Psoas muscle (tissue), 8 donors: ENCODE measurements around the gene BMP10. TPM values are rescaled to one million over a fixed set of nuclear protein-coding genes. Genes with fewer than 3 reads are reported as not detected.

ENCODE experiments used
- ATAC-seq, 4 donors: fragments of 200-7000 bp; cut with Tn5 transposase; one replicate each; pipeline ENCODE4 v1.9.1; 2020; ENCODE audit warnings: moderate library complexity in 3 of 4, mild to moderate bottlenecking in 2 of 4
- DNase-seq, 2 donors: peaks; one replicate each; pipeline ENCODE4 v3.0.0-alpha.2; 2020
- H3K27ac ChIP-seq: fragments of 200-600 bp; one replicate; pipeline ENCODE4 v1.8.0; 2022
- H3K27me3 ChIP-seq, 3 donors: fragments of 200-600 bp in 1 of 3; one replicate each; pipeline versions ENCODE4 v1.6.1 to v1.8.0; 2013 to 2022; ENCODE audit warnings: low read length in 2 of 3, mild to moderate bottlenecking in 2 of 3, moderate library complexity in 1 of 3; ENCODE audit not compliant: insufficient read depth in 3 of 3
- H3K36me3 ChIP-seq, 2 donors: fragments of 200-600 bp in 1 of 2; one replicate each; pipeline versions ENCODE4 v1.6.1 to v1.8.0; 2013 to 2022; ENCODE audit warnings: low read depth in 1 of 2, mild to moderate bottlenecking in 1 of 2, moderate library complexity in 1 of 2; ENCODE audit not compliant: insufficient read depth in 1 of 2
- H3K4me1 ChIP-seq: fragments of 200-600 bp; one replicate; pipeline ENCODE4 v1.8.0; 2022
- H3K4me3 ChIP-seq: fragments of 200-600 bp; one replicate; pipeline ENCODE4 v1.8.0; 2022; ENCODE audit warnings: mild to moderate bottlenecking
- H3K9me3 ChIP-seq: fragments of 200-600 bp; one replicate; pipeline ENCODE4 v1.8.0; 2022
- CTCF ChIP-seq: fragments of 200-600 bp; IDR thresholded peaks from one replicate; pipeline ENCODE4 v1.8.0; 2022; ENCODE audit warnings: antibody characterized with exemption
- WGBS, 3 donors: extraction: QIAGEN DNeasy Blood & Tissue Kit; methylation state at CpG; one replicate each; pipeline versions ENCODE4 v1.1.6 to v1.1.7; 2013; 5-methylcytosine and 5-hydroxymethylcytosine counted together
- intact Hi-C, 2 donors: fragments of 100-400 bp; cut with DNase I; formaldehyde crosslinking; loops; one replicate each; pipeline versions ENCODE4 v1.11.0 to v1.14.2; 2022
- polyA plus RNA-seq, 3 donors: library from polyadenylated mRNA; stranded (reverse); fragments of 200-250 nt; gene quantifications; one replicate each; pipeline ENCODE4 v1.2.3, GENCODE V29; 2013
- total RNA-seq, 4 donors: library from RNA; stranded (reverse); fragmentation: NEBNext Ultra II Directional in 2 of 4; extraction: Animal tissue kit (Norgen Biotek cat#: 25700) in 2 of 4; gene quantifications; one replicate each; pipeline versions ENCODE4 v1.2.1 to v1.2.4, GENCODE V29; 2021 to 2023
- donor health status: healthy with polysubstance abuse.
- donor health status: DM: no; HTN: no; CAD: no; lungs with moderate emphysema.
- donor health status: Bipolar disorder and iron deficiency.
- donor health status: healthy.
- donor health status: DM: yes; HTN: yes; CAD: no.
- donor health status: DM: no; HTN: no; CAD: no.
- donor health status: DM: no; HTN: no; CAD: no.
- donor health status: DM: yes; HTN: yes; CAD: no.

Gene BMP10
- total and polyA plus RNA-seq, 7 donors, result 0.17 to 0.27 TPM; not detected in 5

DNA sequence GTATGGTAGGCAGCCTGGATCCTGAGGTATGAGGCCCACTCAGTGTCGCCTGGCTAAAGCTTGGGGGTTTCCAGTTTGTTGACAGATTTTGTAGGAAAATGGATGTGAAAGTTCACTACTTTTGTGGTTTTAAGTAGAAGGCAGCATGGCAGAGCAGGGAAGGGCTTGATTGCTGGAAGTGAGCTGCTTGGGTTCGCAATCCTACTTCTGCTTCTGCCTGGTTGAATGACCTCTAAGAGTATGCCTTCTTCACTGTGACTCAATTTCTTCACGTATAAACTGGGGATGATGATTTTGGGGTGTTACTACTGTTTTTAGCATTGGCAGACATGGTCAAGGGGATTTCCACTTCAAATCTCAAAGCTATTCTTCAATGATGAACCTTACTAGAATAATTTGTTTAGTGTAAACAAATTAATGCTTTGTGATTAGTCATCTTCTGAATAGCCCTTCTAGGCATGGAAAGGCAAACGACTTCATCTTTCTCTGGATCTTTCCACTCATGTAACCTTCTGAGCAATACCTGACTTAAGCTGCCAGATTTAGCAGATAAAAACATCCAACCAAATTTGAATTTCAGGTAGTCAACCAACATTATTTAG is 13.2 kb downstream of the BMP10 start:
- Histone ChIP-seq H3K36me3 (no peaks in the 10 kb centered on the region), H3K27ac (no peak overlapping the region), H3K4me3 (no peak overlapping the region), H3K27me3 (peaks cover 0 to 3% (median 0%) of the 10 kb centered on the region in 3 donors), H3K4me1 (no peaks in the 10 kb centered on the region), H3K9me3 (no peaks in the 10 kb centered on the region)
- no peak for DNase-seq
- TF ChIP-seq CTCF, result no peak
- no peak for ATAC-seq
- 83 to 89% (median 84%) methylated on average over 4 of the region's 4 CpGs for WGBS, 3 donors
- intact Hi-C loops, result loop anchor here in 1 of 2 donors (1.0 kb wide), 1 partner anchor 41 kb away; no protein-coding TSS in a partner anchor

- 79 to 86% (median 86%) methylated on average over 3 of the region's 3 CpGs for WGBS, 3 donors
- Histone ChIP-seq H3K27me3 (peaks cover 0 to 3% (median 0%) of the 10 kb centered on the region in 3 donors), H3K27ac (no peak overlapping the region), H3K9me3 (no peaks in the 10 kb centered on the region), H3K4me1 (no peaks in the 10 kb centered on the region), H3K36me3 (no peaks in the 10 kb centered on the region), H3K4me3 (no peak overlapping the region)
- intact Hi-C loops, result no loop called here
- DNase-seq (no peak), ATAC-seq (no peak)
- no peak for TF ChIP-seq CTCF
Measured at GRCh38 chr2:68857202-68857845, 13.9 kb downstream of the BMP10 start.

GRCh38 chr2:68855550-68855949 is 15.6 kb downstream of the BMP10 start:
- Histone ChIP-seq H3K4me3 (no peak overlapping the region), H3K27ac (no peak overlapping the region), H3K36me3 (no peaks in the 10 kb centered on the region), H3K9me3 (no peaks in the 10 kb centered on the region), H3K4me1 (no peaks in the 10 kb centered on the region), H3K27me3 (peaks cover 0 to 3% (median 0%) of the 10 kb centered on the region in 3 donors)
- TF ChIP-seq CTCF, result no peak
- WGBS, 3 donors, result 92 to 98% (median 92%) methylated on average over 3 of the region's 3 CpGs
- intact Hi-C loops, result no loop called here
- ATAC-seq, result no peak
- DNase-seq, result no peak

DNA sequence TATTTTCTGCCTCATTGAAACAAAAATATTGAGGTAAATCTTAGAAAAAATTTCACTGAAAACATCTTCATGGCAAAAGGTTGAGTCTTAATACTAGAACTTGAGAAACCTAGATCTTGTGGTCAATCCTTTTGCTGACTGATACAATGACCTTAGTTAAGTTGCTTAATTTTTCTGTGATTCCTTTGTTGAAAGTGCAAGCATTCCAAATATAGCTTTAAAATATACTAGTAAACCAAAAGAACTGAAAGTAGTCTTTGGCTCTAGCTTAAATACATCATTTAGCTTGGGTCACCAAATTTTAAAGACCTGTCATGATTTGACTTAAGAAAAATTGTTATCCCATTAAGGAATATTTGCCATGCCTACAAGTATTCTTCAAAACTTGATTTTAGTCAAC is 16.7 kb downstream of the BMP10 start:
- ATAC-seq (no peak), DNase-seq (no peak)
- Histone ChIP-seq H3K9me3 (no peaks in the 10 kb centered on the region), H3K4me3 (no peak overlapping the region), H3K27ac (no peak overlapping the region), H3K27me3 (peaks cover 0 to 3% (median 0%) of the 10 kb centered on the region in 3 donors), H3K4me1 (no peaks in the 10 kb centered on the region), H3K36me3 (no peaks in the 10 kb centered on the region)
- intact Hi-C loops, result no loop called here
- TF ChIP-seq CTCF, result no peak

DNA sequence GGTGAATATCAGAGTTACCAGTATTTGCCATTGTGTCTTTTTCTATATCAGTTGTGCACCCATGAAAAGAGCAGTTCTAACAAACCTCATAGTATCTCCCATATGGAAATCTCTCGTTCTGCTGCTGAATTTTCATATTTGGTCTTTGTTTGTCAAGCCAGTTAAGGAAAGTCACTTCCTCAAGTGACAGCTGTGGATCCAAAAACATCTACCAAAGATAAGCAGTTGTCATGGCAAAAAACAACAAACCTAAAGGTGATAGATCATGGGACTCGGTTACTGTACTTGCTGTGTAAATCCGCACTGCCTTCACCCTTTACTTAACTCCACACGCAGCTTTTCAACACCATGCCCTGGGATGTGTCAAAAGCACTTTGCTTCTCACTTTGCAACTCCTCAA is 17.3 kb downstream of the BMP10 start:
- Histone ChIP-seq H3K9me3 (no peaks in the 10 kb centered on the region), H3K27ac (no peak overlapping the region), H3K36me3 (no peaks in the 10 kb centered on the region), H3K4me1 (no peaks in the 10 kb centered on the region), H3K27me3 (peaks cover 0 to 3% (median 0%) of the 10 kb centered on the region in 3 donors), H3K4me3 (no peak overlapping the region)
- DNase-seq (no peak), ATAC-seq (no peak)
- intact Hi-C loops, result no loop called here
- no peak for TF ChIP-seq CTCF
- 85 to 87% (median 86%) methylated on average over 4 of the region's 4 CpGs for WGBS, 3 donors
